B cell (primary cell): ENCODE results near the gene PITPNM3. TPM values are rescaled to one million over a fixed set of nuclear protein-coding genes. Genes with fewer than 3 reads are reported as not detected.

Experiments used
- ATAC-seq: fragments of 200-7000 bp; cut with Tn5 transposase; one replicate; pipeline ENCODE4 v1.10.0; 2021; ENCODE audit warnings: low read depth, mild to moderate bottlenecking, moderate number of reproducible peaks, moderate library complexity
- CTCF ChIA-PET: fragments of 350-600 bp; sonication (Branson Sonifier 250); formaldehyde crosslinking; loops from one replicate; lab custom pipeline; 2021; ENCODE audit warnings: antibody characterized with exemption, inconsistent platforms; lab: Charles Lee
- POLR2A ChIA-PET: fragments of 350-600 bp; sonication (Branson Sonifier 250); formaldehyde crosslinking; loops from one replicate; lab custom pipeline; 2021; ENCODE audit warnings: antibody characterized with exemption; lab: Charles Lee
- DNase-seq: peaks from one replicate; pipeline ENCODE4 v3.0.0; 2013
- H2AFZ ChIP-seq: 2 replicates; pipeline ENCODE4 v1.6.1; 2012; ENCODE audit warnings: mild to moderate bottlenecking, low read depth, low read length; ENCODE audit not compliant: insufficient read depth, poor library complexity, severe bottlenecking
- H3K27ac ChIP-seq, 2 donors: 1 replicate in 1 of 2; 2 replicates in 1 of 2; pipeline ENCODE4 v1.5.1; 2012 to 2013; ENCODE audit warnings: low read length in 2 of 2, mild to moderate bottlenecking in 2 of 2, moderate library complexity in 1 of 2
- H3K27me3 ChIP-seq, 4 experiments: fragments of 200-600 bp in 1 of 4; sonication (generic) in 1 of 4; replicated peaks in 1 of 4; 1 replicate in 2 of 4; 2 replicates in 2 of 4; pipeline versions ENCODE4 v1.6.1 to v1.7.0; 2013 to 2016; ENCODE audit warnings: low read length in 3 of 4, mild to moderate bottlenecking in 2 of 4, mixed read lengths in 1 of 4, moderate library complexity in 1 of 4; ENCODE audit not compliant: insufficient read depth in 4 of 4, control insufficient read depth in 3 of 4; ENCODE audit errors: control extremely low read depth in 1 of 4
- H3K36me3 ChIP-seq, 2 experiments: replicated peaks in 1 of 2; 1 replicate in 1 of 2; 2 replicates in 1 of 2; pipeline versions ENCODE4 v1.6.1 to v1.7.1; 2013; ENCODE audit warnings: low read length in 1 of 2; ENCODE audit not compliant: insufficient read depth in 2 of 2, control insufficient read depth in 1 of 2; ENCODE audit errors: control extremely low read depth in 1 of 2, extremely low read depth in 1 of 2
- H3K4me1 ChIP-seq, 2 donors: fragments of 200-600 bp in 1 of 2; sonication (generic) in 1 of 2; 1 replicate in 1 of 2; 2 replicates in 1 of 2; pipeline versions ENCODE4 v1.5.1 to v1.6.1; 2013 to 2017; ENCODE audit warnings: low read length in 2 of 2; ENCODE audit not compliant: control insufficient read depth in 2 of 2, insufficient read depth in 2 of 2
- H3K4me2 ChIP-seq: replicated peaks from 2 replicates; pipeline ENCODE3; 2012; ENCODE audit warnings: mild to moderate bottlenecking, low read depth, low read length; ENCODE audit not compliant: poor library complexity, severe bottlenecking
- H3K4me3 ChIP-seq, 5 experiments: fragments of 200-600 bp in 1 of 5; sonication (generic) in 1 of 5; 1 replicate in 3 of 5; 2 replicates in 2 of 5; pipeline versions ENCODE4 v1.5.1 to v1.7.0; 2011 to 2016; ENCODE audit warnings: low read length in 4 of 5, mild to moderate bottlenecking in 4 of 5, low read depth in 2 of 5, control low read depth in 1 of 5, moderate library complexity in 1 of 5; ENCODE audit not compliant: insufficient read depth in 1 of 5; ENCODE audit errors: control extremely low read depth in 1 of 5, extremely low read depth in 1 of 5
- H3K79me2 ChIP-seq: fragments of 200-600 bp; sonication (generic); one replicate; pipeline ENCODE4 v1.6.0; 2016; ENCODE audit warnings: low read length; ENCODE audit not compliant: control insufficient read depth, insufficient read depth
- H3K9ac ChIP-seq: fragments of 200-600 bp; sonication (generic); 2 replicates; pipeline ENCODE4 v1.6.1; 2017; ENCODE audit warnings: mild to moderate bottlenecking, low read length, moderate library complexity
- H3K9me3 ChIP-seq, 3 donors: one replicate each; pipeline versions ENCODE4 v1.6.1 to v1.7.1; 2013; ENCODE audit warnings: low read length in 2 of 3; ENCODE audit not compliant: control insufficient read depth in 2 of 3, insufficient read depth in 1 of 3; ENCODE audit errors: control extremely low read depth in 1 of 3
- H4K20me1 ChIP-seq: 2 replicates; pipeline ENCODE4 v1.6.0; 2012; ENCODE audit warnings: mild to moderate bottlenecking, low read length; ENCODE audit not compliant: insufficient read depth, control insufficient read depth, poor library complexity, severe bottlenecking
- H3K27ac Mint-ChIP-seq: one replicate; pipeline ENCODE4 v1.8.0; 2021; ENCODE audit warnings: mixed read lengths
- H3K27me3 Mint-ChIP-seq: one replicate; pipeline ENCODE4 v1.8.0; 2021; ENCODE audit warnings: mixed read lengths
- H3K4me1 Mint-ChIP-seq: one replicate; pipeline ENCODE4 v1.8.0; 2021; ENCODE audit warnings: mixed read lengths
- H3K4me3 Mint-ChIP-seq: one replicate; pipeline ENCODE4 v1.8.0; 2021; ENCODE audit warnings: mixed read lengths
- H3K9me3 Mint-ChIP-seq: one replicate; pipeline ENCODE4 v1.8.0; 2022; ENCODE audit warnings: mixed read lengths; ENCODE audit not compliant: insufficient read depth
- CTCF ChIP-seq: fragments of 200-600 bp; IDR thresholded peaks from one replicate; pipeline ENCODE4 v1.8.0; 2022; ENCODE audit warnings: antibody characterized with exemption, mild to moderate bottlenecking
- EZH2 ChIP-seq: IDR thresholded peaks from 2 replicates; pipeline ENCODE4 v1.6.1; 2012; ENCODE audit warnings: borderline replicate concordance, low read depth, mild to moderate bottlenecking, moderate library complexity, low read length; ENCODE audit not compliant: insufficient read depth, poor library complexity, severe bottlenecking
- WGBS: methylation state at CpG from one replicate; pipeline ENCODE4 v1.1.5; 2013; ENCODE audit warnings: missing lambda C conversion rate; ENCODE audit not compliant: insufficient coverage; 5-methylcytosine and 5-hydroxymethylcytosine counted together
- intact Hi-C: fragments of 100-400 bp; cut with micrococcal nuclease; formaldehyde crosslinking; loops from one replicate; pipeline ENCODE4 v1.10.0; 2022
- polyA plus RNA-seq: library from polyadenylated mRNA; depleted of rRNA; stranded (reverse); fragments of >200 nt; gene quantifications from 2 replicates; pipeline ENCODE4 v1.2.3, GENCODE V29; 2012
- total RNA-seq, 2 donors: library from RNA; stranded (reverse); fragments of 120-200 nt in 1 of 2; gene quantifications; 1 replicate in 1 of 2; 2 replicates in 1 of 2; pipeline versions ENCODE4 v1.2.3 to v1.2.4, GENCODE V29; 2013 to 2022

The PITPNM3 gene
- total and polyA plus RNA-seq, 2 donors (not counting 1 experiment from before 2014, with no cell fraction given) = 0.31 to 0.49 TPM

DNA sequence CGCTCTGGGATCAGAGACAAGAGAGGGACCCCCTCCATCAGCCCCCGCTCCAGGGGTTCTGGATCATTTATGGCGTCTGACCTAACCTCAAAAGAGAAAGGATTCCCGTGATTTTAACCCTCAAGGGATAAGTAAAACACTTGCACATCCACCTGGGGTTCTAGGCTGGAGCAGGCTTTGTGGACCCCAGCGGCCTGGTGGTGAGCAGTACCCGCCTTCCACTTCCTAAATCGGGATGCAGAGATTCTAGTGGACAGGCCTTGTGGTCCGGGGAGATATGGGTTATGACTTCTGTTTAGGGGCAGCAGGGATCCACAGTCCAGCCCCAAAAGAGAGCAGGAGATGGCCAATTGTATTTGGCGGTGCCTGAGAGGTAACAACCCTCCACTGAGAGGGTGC lies 684 bp upstream of the PITPNM3 start:
- POLR2A ChIA-PET = no interaction called here
- DNase-seq (no peak), ATAC-seq (no peak)
- no peak overlapping the region for H3K27ac Mint-ChIP-seq
- Histone ChIP-seq H2AFZ (no peak overlapping the region), H3K27me3 (peaks cover 0 to 42% (median 21%) of the 10 kb centered on the region in 4 experiments), H3K79me2 (no peaks in the 10 kb centered on the region), H3K36me3 (no peaks in the 10 kb centered on the region), H3K9ac (no peak overlapping the region), H3K4me2 (peak overlapping the region; percentile 94), H3K4me1 (peaks cover 16 to 20% of the 10 kb centered on the region in 2 donors), H3K27ac (no peak overlapping the region), H4K20me1 (no peaks in the 10 kb centered on the region), H3K9me3 (peaks cover 0 to 6% (median 0%) of the 10 kb centered on the region in 3 donors), H3K4me3 (no peak overlapping the region)
- H3K27me3 Mint-ChIP-seq = peaks cover 55% of the 10 kb centered on the region
- CTCF ChIA-PET = interaction anchor here (1.0 kb wide), 1 partner anchor 84 kb away, joined by 3 read pairs; no protein-coding TSS in a partner anchor
- 74% methylated on average over 9 of the region's 9 CpGs for WGBS
- no peaks in the 10 kb centered on the region for H3K9me3 Mint-ChIP-seq
- peaks cover 19% of the 10 kb centered on the region for H3K4me1 Mint-ChIP-seq
- intact Hi-C loops = no loop called here
- peak overlapping the region; percentile 59 for H3K4me3 Mint-ChIP-seq
- TF ChIP-seq CTCF = no peak
- no peak for TF ChIP-seq EZH2

DNA sequence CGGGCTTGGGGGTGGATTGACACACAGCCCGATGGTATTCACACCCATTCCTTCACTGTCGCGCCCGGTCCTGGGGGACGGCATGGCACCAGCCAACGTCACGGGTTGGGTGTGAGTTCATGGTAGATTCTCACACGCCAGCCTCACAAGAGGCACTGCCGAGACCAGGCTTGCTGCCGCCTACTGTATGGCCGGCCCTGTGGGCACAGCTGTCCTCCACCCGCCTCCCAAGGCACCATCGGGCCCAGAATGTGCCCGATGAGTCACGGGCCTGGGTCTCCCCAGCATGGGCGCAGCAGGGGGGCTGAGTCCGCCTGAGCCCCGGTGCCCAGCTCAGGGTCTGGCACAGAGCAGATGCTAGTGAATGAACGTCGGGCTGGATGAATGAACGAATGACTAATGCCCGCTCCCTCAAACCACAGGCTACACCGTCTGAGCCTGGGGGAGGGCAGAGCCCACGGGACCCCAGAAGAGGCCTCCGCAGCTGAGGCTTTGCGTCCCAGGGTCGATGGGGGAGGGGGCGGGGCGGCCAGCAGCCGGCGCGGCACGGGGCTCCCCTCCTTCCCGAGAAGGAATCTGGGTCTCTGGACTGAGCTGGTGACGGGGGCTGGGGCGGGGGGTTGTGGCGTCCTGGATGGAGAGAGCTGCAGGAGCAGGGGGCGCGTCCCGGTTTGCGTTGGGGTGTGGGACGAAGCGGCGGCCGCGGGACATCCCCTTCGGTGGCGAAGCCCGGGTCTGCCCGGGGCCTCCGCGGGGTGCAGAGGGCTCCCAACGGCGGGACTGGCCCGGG lies 829 bp downstream of the PITPNM3 start:
- intact Hi-C loops = no loop called here
- TF ChIP-seq CTCF = no peak
- TF ChIP-seq EZH2 = no peak
- Mint-ChIP-seq H3K4me1 (peaks cover 19% of the 10 kb centered on the region), H3K9me3 (no peaks in the 10 kb centered on the region), H3K27ac (no peak overlapping the region), H3K4me3 (peak overlapping the region; percentile 90), H3K27me3 (peaks cover 54% of the 10 kb centered on the region)
- Histone ChIP-seq H3K36me3 (no peaks in the 10 kb centered on the region), H3K27ac (no peak overlapping the region), H3K27me3 (peaks cover 0 to 42% (median 21%) of the 10 kb centered on the region in 4 experiments), H3K4me2 (peak overlapping the region; percentile 94), H4K20me1 (no peaks in the 10 kb centered on the region), H3K9me3 (peaks cover 0 to 6% (median 0%) of the 10 kb centered on the region in 3 donors), H3K4me1 (peaks cover 16 to 20% of the 10 kb centered on the region in 2 donors), H3K79me2 (no peaks in the 10 kb centered on the region), H3K4me3 (peak overlapping the region in 4 of 5 experiments; percentile 5 to 58 (median 44)), H2AFZ (peak overlapping the region; percentile 55), H3K9ac (peak overlapping the region; percentile 66)
- ChIA-PET CTCF (no interaction called here), POLR2A (no interaction called here)
- peak; percentile 50 for ATAC-seq
- DNase-seq = peak; percentile 50
- WGBS = 2% methylated on average over 54 of the region's 56 CpGs
